NB4 (cell line): Measurements from ENCODE around the gene GSK3A.

Experiments used
- POLR2A ChIP-seq: IDR thresholded peaks from 2 replicates; pipeline ENCODE4 v1.6.1; 2011; ENCODE audit warnings: mild to moderate bottlenecking; ENCODE audit not compliant: insufficient read length; ENCODE audit errors: extremely low read depth
- TF ChIP-seq, protein P1 (sequence below): IDR thresholded peaks from one replicate; pipeline ENCODE4 v1.5.1; 2012; ENCODE audit warnings: low read depth, low read length
- TF ChIP-seq, protein P2 (sequence below): IDR thresholded peaks from 2 replicates; pipeline ENCODE4 v1.6.1; 2011; ENCODE audit warnings: low read depth, low read length

DNA sequence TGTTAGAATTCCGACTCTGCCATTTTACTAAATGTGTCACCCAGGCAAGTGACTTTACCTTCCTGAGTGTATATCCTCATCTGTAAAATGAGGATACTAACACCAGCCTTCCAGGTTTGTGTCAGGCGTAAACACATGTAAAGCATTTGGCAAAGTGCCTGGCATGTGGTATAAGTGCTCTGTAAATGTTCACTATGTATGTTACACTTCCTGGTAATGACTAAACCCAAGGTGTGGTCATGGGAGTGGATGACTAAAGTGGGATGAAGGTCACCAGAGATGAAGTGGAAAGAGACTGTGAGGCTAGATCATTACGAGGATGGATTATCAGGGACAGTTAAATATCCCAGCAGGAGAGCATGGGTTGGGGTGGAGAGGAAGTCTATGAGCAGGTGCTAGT lies 50.5 kb downstream of the GSK3A start:
- TF ChIP-seq, protein P1, sequence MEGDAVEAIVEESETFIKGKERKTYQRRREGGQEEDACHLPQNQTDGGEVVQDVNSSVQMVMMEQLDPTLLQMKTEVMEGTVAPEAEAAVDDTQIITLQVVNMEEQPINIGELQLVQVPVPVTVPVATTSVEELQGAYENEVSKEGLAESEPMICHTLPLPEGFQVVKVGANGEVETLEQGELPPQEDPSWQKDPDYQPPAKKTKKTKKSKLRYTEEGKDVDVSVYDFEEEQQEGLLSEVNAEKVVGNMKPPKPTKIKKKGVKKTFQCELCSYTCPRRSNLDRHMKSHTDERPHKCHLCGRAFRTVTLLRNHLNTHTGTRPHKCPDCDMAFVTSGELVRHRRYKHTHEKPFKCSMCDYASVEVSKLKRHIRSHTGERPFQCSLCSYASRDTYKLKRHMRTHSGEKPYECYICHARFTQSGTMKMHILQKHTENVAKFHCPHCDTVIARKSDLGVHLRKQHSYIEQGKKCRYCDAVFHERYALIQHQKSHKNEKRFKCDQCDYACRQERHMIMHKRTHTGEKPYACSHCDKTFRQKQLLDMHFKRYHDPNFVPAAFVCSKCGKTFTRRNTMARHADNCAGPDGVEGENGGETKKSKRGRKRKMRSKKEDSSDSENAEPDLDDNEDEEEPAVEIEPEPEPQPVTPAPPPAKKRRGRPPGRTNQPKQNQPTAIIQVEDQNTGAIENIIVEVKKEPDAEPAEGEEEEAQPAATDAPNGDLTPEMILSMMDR: no peak
- TF ChIP-seq POLR2A: no peak
- TF ChIP-seq, protein P2, sequence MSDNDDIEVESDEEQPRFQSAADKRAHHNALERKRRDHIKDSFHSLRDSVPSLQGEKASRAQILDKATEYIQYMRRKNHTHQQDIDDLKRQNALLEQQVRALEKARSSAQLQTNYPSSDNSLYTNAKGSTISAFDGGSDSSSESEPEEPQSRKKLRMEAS: no peak
